Renal pelvis (tissue), 12 donors: Measurements from ENCODE around the gene GAS1. TPM values are rescaled to one million over a fixed set of nuclear protein-coding genes. Genes with fewer than 3 reads are reported as not detected.

Source experiments
- DNase-seq: peaks from one replicate; pipeline ENCODE4 v3.0.0-alpha.2; 2013
- long read RNA-seq, 16 experiments: transcript quantifications; one replicate each; lab custom pipeline, GENCODE V29; 2026
- polyA plus RNA-seq, 3 donors: library from polyadenylated mRNA; unstranded; fragments of 120-200 nt; gene quantifications; one replicate each; pipeline ENCODE4 v1.2.1, GENCODE V29; 2013; ENCODE audit not compliant: insufficient read length in 3 of 3

Gene GAS1
- 10 to 100 TPM; 35.4 to 54.8 (median 45.4) TPM for polyA plus RNA-seq
- long read RNA-seq, donor 1, transcript GAS1-201 (1 exons, 2,827 nt) = major isoform, 78 of 78 reads
- long read RNA-seq, donor 1, partial matches to known transcripts = 0 of 78 reads
- long read RNA-seq, donor 1, other reads (novel, unspliced or antisense) = 0 of 78 reads
- long read RNA-seq, donor 2, transcript GAS1-201 (1 exons, 2,827 nt) = major isoform, 113 of 113 reads
- long read RNA-seq, donor 2, partial matches to known transcripts = 0 of 113 reads
- long read RNA-seq, donor 2, other reads (novel, unspliced or antisense) = 0 of 113 reads
- long read RNA-seq, donor 3, transcript GAS1-201 (1 exons, 2,827 nt) = major isoform, 83 of 83 reads
- long read RNA-seq, donor 3, partial matches to known transcripts = 0 of 83 reads
- long read RNA-seq, donor 3, other reads (novel, unspliced or antisense) = 0 of 83 reads
- long read RNA-seq, donor 4, transcript GAS1-201 (1 exons, 2,827 nt) = major isoform, 84 of 84 reads
- long read RNA-seq, donor 4, partial matches to known transcripts = 0 of 84 reads
- long read RNA-seq, donor 4, other reads (novel, unspliced or antisense) = 0 of 84 reads
- long read RNA-seq, donor 5, transcript GAS1-201 (1 exons, 2,827 nt) = major isoform, 28 of 28 reads
- long read RNA-seq, donor 5, partial matches to known transcripts = 0 of 28 reads
- long read RNA-seq, donor 5, other reads (novel, unspliced or antisense) = 0 of 28 reads
- long read RNA-seq, donor 6, transcript GAS1-201 (1 exons, 2,827 nt) = major isoform, 65 of 65 reads
- long read RNA-seq, donor 6, partial matches to known transcripts = 0 of 65 reads
- long read RNA-seq, donor 6, other reads (novel, unspliced or antisense) = 0 of 65 reads
- long read RNA-seq, donor 7, transcript GAS1-201 (1 exons, 2,827 nt) = major isoform, 73 of 73 reads
- long read RNA-seq, donor 7, partial matches to known transcripts = 0 of 73 reads
- long read RNA-seq, donor 7, other reads (novel, unspliced or antisense) = 0 of 73 reads
- long read RNA-seq, donor 8, transcript GAS1-201 (1 exons, 2,827 nt) = major isoform, 190 of 190 reads
- long read RNA-seq, donor 8, partial matches to known transcripts = 0 of 190 reads
- long read RNA-seq, donor 8, other reads (novel, unspliced or antisense) = 0 of 190 reads
- long read RNA-seq, donor 9, transcript GAS1-201 (1 exons, 2,827 nt) = major isoform, 130 of 130 reads
- long read RNA-seq, donor 9, partial matches to known transcripts = 0 of 130 reads
- long read RNA-seq, donor 9, other reads (novel, unspliced or antisense) = 0 of 130 reads
- long read RNA-seq, donor 10, transcript GAS1-201 (1 exons, 2,827 nt) = major isoform, 80 of 80 reads
- long read RNA-seq, donor 10, partial matches to known transcripts = 0 of 80 reads
- long read RNA-seq, donor 10, other reads (novel, unspliced or antisense) = 0 of 80 reads
- long read RNA-seq, donor 11, transcript GAS1-201 (1 exons, 2,827 nt) = major isoform, 33 of 33 reads
- long read RNA-seq, donor 11, partial matches to known transcripts = 0 of 33 reads
- long read RNA-seq, donor 11, other reads (novel, unspliced or antisense) = 0 of 33 reads
- long read RNA-seq, donor 12, transcript GAS1-201 (1 exons, 2,827 nt) = major isoform, 120 of 120 reads
- long read RNA-seq, donor 12, partial matches to known transcripts = 0 of 120 reads
- long read RNA-seq, donor 12, other reads (novel, unspliced or antisense) = 0 of 120 reads
- long read RNA-seq, donor 13, transcript GAS1-201 (1 exons, 2,827 nt) = major isoform, 29 of 29 reads
- long read RNA-seq, donor 13, partial matches to known transcripts = 0 of 29 reads
- long read RNA-seq, donor 13, other reads (novel, unspliced or antisense) = 0 of 29 reads
- long read RNA-seq, donor 14 = 0 reads
- long read RNA-seq, donor 15, transcript GAS1-201 (1 exons, 2,827 nt) = major isoform, 82 of 82 reads
- long read RNA-seq, donor 15, partial matches to known transcripts = 0 of 82 reads
- long read RNA-seq, donor 15, other reads (novel, unspliced or antisense) = 0 of 82 reads
- long read RNA-seq, donor 16, transcript GAS1-201 (1 exons, 2,827 nt) = major isoform, 95 of 95 reads
- long read RNA-seq, donor 16, partial matches to known transcripts = 0 of 95 reads
- long read RNA-seq, donor 16, other reads (novel, unspliced or antisense) = 0 of 95 reads

- peak; percentile 97 for DNase-seq
Measured at GRCh38 chr9:86947146-86948073, at the start of gene GAS1. Gene GAS1, minus strand, starts transcription at chr9:86947506. Its CDS starts 727 bp downstream, at chr9:86946779.

GRCh38 chr9:86994231-86994630 lies 46.9 kb upstream of the GAS1 start:
- DNase-seq = no peak

- no peak for DNase-seq
Measured at GRCh38 chr9:86993830-86994229, 46.5 kb upstream of the GAS1 start.

- DNase-seq = no peak
Measured at GRCh38 chr9:86991077-86991476, 43.8 kb upstream of the GAS1 start.

- DNase-seq = no peak
Measured at GRCh38 chr9:86990290-86990689, 43.0 kb upstream of the GAS1 start.

- no peak for DNase-seq
Measured at GRCh38 chr9:86987900-86988299, 40.6 kb upstream of the GAS1 start.

- no peak for DNase-seq
Measured at GRCh38 chr9:86985132-86985647, 37.9 kb upstream of the GAS1 start.

- peak; percentile 78 for DNase-seq
Measured at GRCh38 chr9:86983620-86984259, 36.4 kb upstream of the GAS1 start.

GRCh38 chr9:86983249-86983619 lies 35.9 kb upstream of the GAS1 start:
- DNase-seq = no peak

GRCh38 chr9:86980802-86981201 lies 33.5 kb upstream of the GAS1 start:
- DNase-seq = no peak

GRCh38 chr9:86979657-86980056 lies 32.4 kb upstream of the GAS1 start:
- no peak for DNase-seq

- DNase-seq = no peak
Measured at GRCh38 chr9:86978922-86979474, 31.7 kb upstream of the GAS1 start.

- no peak for DNase-seq
Measured at GRCh38 chr9:86978413-86978812, 31.1 kb upstream of the GAS1 start.

- DNase-seq = no peak
Measured at GRCh38 chr9:86977205-86977835, 30.0 kb upstream of the GAS1 start.

GRCh38 chr9:86975606-86976005 lies 28.3 kb upstream of the GAS1 start:
- no peak for DNase-seq

- DNase-seq = no peak
Measured at GRCh38 chr9:86975036-86975435, 27.7 kb upstream of the GAS1 start.

- DNase-seq = no peak
Measured at GRCh38 chr9:86974421-86974820, 27.1 kb upstream of the GAS1 start.
